Mammary epithelial cell (primary cell): ENCODE measurements around the gene NOM1.

Experiments used
- CTCF ChIP-seq, 2 donors: IDR thresholded peaks in 1 of 2; conservative IDR thresholded peaks in 1 of 2; 2 replicates each; pipeline ENCODE4 v1.5.1; 2011 to 2012; ENCODE audit warnings: inconsistent platforms in 2 of 2, low read length in 2 of 2, mild to moderate bottlenecking in 2 of 2, control low read depth in 1 of 2, low read depth in 1 of 2; ENCODE audit not compliant: insufficient read depth in 1 of 2; ENCODE audit errors: extremely low read depth in 1 of 2
- EZH2 ChIP-seq: IDR thresholded peaks from 2 replicates; pipeline ENCODE4 v1.6.1; 2012; ENCODE audit warnings: low read length, inconsistent platforms, borderline replicate concordance

DNA sequence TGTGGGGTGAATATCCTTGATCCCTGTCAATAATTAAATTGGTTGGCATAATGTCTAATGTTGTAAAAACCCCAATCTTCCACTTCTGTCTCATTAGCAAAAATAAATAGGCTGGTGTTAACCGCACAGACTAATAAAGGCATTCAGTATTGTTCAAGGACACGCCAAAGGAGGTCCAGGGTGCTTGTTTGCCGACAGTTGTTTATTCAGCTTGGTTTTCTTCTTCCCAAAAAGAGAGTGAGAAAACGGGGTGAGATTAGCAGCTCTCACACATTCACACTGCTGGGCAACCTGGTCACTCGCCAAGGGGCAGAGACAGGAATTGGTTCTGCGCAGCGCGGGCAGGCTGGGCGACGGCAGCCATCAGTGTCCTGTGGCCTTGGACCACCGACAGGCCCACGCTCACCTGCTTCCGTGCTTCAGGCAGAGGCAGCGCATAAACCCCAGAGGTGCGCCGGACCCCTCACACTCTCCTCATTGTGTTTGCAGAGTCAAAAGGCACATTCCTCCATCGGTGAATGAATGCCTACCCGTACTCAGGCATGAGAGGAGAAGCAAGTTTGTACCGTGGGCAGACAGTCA is 30.3 kb upstream of the NOM1 start:
- TF ChIP-seq CTCF (conservative IDR thresholded peaks at IDR 0.05 in 1 of 2, IDR thresholded peaks at IDR 0.05 in 1 of 2; ENCODE audit: extremely low read depth in 1 of 2, insufficient read depth in 1 of 2, low read depth in 1 of 2, low read length in 2 of 2) (no peak), EZH2 (no peak)
